ENCODE results near the gene XRCC3.

- TF ChIP-seq NBN (IDR thresholded peaks at IDR 0.05): no peak
- no peak for TF ChIP-seq POLR2A (IDR thresholded peaks at IDR 0.05; ENCODE audit: low read depth, low read length)
Measured at GRCh38 chr14:103684471-103684870, 30.8 kb downstream of the XRCC3 start.
